NCI-H460 (cell line): ENCODE results near the gene MACROH2A1. TPM values are rescaled to one million over a fixed set of nuclear protein-coding genes. Genes with fewer than 3 reads are reported as not detected.

Experiments used
- DNase-seq: peaks from one replicate; pipeline ENCODE4 v3.0.0-alpha.2; 2016; ENCODE audit warnings: low read depth; ENCODE audit errors: extremely low read depth
- small RNA-seq, 2 experiments: library from RNA; depleted of rRNA; stranded (forward); fragments of <200 nt; gene quantifications; one replicate each; pipeline ENCODE3, GENCODE V24; 2014
- total RNA-seq: library from RNA; depleted of rRNA; stranded (reverse); fragments of >200 nt; shearing (Covaris generic); gene quantifications from 2 replicates; pipeline ENCODE4 v1.2.3, GENCODE V29; 2014; rRNA removed

MACROH2A1 gene
- total RNA-seq, 1 experiment from 2014 or later = 170 TPM

DNA sequence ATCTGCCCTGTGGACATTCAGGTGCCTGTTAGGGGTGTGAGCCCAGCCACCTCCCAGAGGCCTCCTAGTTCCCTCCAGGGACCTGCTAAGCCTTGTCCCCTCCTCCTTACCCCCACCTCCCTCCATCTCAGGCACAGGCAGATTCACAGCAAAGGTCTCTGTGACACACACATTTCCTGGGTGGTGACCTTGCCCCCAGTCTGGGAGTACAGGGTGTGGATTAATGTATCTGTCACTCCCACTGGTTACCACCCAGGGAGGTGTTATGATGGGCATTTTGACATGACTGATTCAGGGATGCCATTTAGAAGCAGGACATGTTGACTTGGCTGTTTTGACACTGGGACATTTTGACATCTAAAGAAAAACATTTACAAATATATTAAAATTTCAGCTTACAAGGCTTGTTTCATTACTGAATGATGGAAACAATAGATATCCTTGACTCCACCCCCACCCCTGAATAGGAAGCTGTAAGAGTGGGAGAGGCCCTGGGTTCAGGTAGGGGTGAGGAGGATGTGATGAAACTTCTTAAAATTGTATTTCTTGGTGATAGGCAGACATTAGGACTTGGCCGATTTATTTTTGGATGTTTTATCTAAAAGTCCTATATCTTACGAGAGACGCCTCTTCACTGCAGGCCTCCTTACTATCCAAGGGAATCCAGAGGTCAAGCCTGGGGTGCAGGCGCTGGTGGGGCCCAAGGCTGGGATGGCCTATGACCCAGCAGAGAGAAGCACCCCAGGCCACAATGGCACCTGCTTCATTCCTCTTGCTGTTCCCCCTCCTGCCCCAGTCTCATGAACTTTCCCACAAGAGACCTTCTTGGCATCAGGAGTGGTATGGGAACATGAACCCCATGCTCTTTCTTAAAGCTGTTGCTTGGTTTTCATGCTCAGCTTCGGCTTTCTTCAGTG, 101.9 kb downstream of the MACROH2A1 start:
- DNase-seq = no peak

DNA sequence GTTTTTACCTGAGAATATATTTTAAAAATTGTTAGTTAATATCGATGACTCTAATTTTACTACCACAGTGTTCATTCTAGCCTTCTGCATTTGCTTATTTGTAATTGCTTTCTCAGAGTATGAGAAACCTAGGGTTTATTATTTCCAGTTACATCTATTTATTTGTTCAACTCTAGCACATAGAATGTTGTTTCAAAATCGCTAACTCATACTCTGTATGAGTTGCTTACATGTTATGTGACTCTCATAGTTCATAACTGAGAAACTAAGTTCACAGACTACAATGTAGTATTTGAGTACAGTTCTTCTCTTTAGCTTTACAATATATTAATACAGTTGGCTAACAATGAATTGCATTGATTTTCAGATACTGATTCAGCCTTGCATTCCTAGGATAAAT, 103.2 kb downstream of the MACROH2A1 start:
- no peak for DNase-seq

DNA sequence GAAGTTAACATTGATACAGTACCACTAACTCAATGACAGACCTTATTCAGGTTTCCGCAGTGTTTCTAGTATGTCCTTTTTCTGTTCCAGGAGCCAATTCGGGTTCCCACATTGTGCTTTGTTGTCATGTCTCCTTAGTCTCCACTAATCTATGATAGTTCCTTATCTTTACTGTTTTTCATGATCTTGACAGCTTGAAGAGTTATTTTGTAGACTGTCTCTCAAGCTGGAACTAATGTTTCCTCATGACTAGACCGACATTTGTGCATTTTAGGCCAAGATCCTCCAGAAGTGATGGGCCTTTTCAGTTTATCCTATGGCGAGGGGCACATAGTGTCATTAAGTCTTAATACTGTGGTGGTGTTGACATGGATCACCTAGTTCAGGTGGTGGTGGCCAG, 104.2 kb downstream of the MACROH2A1 start:
- no peak for DNase-seq

DNA sequence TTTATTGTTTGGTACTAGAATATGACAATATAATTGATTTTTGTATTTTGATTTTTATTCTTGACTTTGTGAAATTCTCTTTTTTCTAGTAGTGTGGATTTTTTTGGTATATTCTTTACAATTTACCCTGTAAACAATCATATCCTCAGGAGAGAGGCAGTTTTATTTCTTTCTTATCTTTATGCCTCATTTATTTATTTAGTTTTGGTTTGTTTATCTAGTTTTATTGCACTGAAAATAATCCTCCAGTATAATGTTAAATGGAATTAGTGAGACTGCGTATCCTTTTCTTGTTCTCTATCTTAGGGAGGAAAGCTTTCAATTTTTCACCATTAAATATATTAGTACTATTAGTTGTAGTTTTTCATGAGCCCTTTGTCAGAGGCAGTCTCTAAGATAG, 109.4 kb downstream of the MACROH2A1 start:
- no peak for DNase-seq

DNA sequence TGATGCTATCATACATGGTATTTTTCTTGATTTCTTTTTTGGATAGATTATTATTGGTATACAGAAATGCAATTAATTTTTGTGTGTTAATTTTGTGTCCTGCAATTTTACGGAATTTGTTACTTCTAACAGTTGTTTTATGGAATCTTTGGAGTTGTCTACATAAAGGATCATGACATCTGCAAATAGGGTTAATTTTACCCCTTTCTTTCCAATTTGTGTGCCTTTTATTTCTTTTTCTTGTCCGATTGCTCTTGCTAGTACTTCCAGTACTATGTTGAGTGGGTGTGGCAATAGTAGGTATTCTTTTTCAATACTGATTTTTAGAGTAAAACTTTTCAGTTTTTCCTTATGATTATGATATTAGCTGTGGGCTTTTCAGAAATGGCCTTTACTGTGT, 111.5 kb downstream of the MACROH2A1 start:
- no peak for DNase-seq

Small RNA genes lying within 50 kb of the gene (small RNA-seq; reads per million reads assigned to genes)
- 0 reads per million in 2 experiments for gene DCANP1

Other genes starting within 250 kb of the MACROH2A1 start
- not detected in 2 replicates for gene DCANP1, start 48.1 kb upstream of the MACROH2A1 start, total RNA-seq
- not detected in 2 replicates for gene TIFAB, start 53.1 kb upstream of the MACROH2A1 start, total RNA-seq
- gene NEUROG1, start 136.7 kb upstream of the MACROH2A1 start, total RNA-seq = not detected in 2 replicates
- gene CXCL14, start 179.8 kb upstream of the MACROH2A1 start, total RNA-seq = 0.12 and 0.26 TPM in 2 replicates